ENCODE measurements around the gene CLCNKB.

DNA sequence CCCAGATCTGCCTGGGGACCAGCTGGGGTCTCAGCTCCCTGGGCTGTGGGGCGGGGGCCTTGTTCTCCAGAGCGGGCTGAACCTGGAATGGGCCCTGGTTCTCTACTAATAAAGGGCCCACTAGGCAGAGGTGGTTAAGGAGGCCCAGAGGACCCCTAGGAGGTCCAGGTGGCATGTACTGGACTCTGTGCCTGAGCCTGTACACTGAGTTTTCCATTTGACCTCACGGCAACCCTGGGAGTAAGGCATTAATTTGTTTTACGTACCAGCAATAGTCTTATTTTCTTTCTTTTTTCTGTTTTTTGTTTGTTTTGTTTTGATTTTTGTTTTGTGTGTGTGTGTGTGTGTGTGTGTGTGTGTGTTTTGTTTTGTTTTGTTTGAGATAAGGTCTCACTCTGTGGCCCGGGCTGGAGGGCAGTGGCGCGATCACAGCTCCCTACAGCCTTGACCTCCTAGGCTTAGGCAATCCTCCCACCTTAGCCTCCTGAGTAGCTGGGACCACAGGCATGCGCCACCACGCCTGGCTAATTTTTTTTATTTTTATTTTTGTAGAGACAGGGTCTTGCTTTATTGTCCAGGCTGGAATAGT, 49.4 kb downstream of the CLCNKB start:
- TF ChIP-seq POLR2A (IDR thresholded peaks at IDR 0.05; ENCODE audit: low read depth, low read length) (no peak), POLR2AphosphoS5 (IDR thresholded peaks at IDR 0.05; ENCODE audit: insufficient read depth, low read depth, low read length) (no peak)
- TF ChIP-seq, protein P1, sequence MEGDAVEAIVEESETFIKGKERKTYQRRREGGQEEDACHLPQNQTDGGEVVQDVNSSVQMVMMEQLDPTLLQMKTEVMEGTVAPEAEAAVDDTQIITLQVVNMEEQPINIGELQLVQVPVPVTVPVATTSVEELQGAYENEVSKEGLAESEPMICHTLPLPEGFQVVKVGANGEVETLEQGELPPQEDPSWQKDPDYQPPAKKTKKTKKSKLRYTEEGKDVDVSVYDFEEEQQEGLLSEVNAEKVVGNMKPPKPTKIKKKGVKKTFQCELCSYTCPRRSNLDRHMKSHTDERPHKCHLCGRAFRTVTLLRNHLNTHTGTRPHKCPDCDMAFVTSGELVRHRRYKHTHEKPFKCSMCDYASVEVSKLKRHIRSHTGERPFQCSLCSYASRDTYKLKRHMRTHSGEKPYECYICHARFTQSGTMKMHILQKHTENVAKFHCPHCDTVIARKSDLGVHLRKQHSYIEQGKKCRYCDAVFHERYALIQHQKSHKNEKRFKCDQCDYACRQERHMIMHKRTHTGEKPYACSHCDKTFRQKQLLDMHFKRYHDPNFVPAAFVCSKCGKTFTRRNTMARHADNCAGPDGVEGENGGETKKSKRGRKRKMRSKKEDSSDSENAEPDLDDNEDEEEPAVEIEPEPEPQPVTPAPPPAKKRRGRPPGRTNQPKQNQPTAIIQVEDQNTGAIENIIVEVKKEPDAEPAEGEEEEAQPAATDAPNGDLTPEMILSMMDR (IDR thresholded peaks at IDR 0.05; ENCODE audit: extremely low read depth in 1 of 2, insufficient read depth in 1 of 2, low read depth in 1 of 2, low read length in 2 of 2), result no peak
